ENCODE results near the gene ARID1B.
"Not testable (repeated sequence)": the region's sequence is repeated elsewhere in the genome, so short reads cannot be mapped to it uniquely, and the experiment has no call there.

The ARID1B gene

DNA sequence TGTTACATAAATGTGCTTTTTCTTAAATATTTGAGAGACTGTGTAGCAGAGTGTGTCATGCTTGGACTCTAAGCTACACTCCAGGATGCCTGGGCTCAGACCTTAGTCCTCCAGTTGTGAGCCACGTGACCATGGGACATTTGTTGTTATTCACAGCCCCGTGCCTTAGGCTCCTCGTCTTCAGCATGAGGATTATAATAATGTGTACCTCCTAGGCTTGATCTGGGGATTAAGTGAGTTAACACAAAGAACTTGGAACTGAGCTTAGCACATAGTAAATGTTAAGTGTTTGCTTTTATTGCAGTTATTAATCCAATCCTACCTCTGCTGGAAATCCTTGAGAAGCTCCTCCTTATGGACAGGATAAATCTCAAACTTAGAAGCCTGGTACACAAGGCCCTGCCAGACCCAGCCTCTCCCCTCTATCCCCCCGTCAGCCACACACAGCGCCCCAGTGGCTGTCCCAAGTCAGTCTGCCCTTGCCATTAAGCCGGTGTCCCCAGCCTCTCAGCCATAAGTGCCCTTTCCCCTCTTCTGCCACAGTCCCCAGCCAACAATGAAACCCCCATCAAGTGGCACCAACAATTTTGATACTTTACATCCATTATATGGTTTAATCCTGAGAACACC, 368.6 kb downstream of the ARID1B start:
- DNase-seq = no peak

DNA sequence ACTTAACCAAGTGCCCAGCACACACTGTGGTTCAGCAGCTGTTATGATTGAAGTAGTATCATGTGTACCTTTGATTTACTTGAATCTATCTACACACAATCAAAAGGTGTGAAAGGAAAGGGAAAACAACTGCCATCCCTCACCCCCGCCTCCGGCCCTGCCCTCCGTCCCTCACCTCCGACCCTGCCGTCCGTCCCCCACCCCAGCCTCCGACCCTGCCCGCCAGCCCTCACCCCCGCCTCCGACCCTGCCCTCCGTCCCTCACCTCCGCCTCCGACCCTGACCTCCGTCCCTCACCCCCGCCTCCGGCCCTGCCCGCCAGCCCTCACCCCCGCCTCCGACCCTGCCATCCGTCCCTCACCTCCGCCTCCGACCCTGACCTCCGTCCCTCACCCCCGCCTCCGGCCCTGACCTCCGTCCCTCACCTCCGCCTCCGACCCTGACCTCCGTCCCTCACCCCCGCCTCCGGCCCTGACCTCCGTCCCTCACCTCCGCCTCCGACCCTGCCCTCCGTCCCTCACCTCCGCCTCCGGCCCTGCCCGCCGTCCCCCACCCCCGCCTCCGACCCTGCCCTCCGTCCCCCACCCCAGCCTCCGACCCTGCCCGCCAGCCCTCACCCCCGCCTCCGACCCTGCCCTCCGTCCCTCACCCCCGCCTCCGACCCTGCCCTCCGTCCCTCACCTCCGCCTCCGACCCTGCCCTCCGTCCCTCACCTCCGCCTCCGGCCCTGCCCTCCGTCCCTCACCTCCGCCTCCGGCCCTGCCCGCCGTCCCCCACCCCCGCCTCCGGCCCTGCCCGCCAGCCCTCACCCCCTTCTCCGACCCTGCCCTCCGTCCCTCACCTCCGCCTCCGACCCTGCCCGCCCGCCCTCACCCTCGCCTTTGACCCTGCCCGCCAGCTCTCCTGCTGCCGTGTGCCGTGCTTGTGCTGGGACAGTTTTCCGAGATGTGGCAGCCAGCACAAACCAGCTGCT, 370.2 kb downstream of the ARID1B start:
- not testable (repeated sequence) for DNase-seq

DNA sequence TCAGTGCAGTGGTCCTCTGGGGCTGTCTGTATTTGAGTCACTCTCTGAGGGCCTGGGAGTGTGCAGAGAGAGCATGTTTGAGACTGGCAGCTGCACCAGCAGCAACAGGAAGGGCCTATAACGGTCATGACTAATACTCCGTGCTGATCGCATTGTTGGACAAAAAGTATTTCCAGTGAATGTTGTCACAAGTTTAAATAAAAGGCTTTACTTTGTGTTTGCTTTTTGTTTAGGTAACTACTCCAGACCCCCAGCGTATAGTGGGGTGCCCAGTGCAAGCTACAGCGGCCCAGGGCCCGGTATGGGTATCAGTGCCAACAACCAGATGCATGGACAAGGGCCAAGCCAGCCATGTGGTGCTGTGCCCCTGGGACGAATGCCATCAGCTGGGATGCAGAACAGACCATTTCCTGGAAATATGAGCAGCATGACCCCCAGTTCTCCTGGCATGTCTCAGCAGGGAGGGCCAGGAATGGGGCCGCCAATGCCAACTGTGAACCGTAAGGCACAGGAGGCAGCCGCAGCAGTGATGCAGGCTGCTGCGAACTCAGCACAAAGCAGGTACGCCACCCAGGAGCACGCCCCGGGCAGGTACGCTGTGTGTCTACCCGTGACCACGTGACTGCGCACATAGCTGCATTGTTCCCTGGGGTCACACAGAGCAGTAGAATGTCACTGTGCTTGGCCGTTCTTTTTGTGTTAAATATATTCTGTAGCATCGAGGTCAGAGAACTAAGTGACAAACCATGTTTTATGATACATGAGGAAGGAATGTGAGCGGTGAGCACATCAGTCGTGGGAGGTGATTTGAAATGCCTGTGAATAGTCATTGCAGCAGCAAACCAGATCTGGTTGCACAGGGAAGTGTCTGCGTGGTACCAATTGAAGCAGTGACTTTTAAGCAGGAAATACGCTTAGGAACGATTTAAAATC, 371.5 kb downstream of the ARID1B start:
- peak; percentile 87 for DNase-seq

DNA sequence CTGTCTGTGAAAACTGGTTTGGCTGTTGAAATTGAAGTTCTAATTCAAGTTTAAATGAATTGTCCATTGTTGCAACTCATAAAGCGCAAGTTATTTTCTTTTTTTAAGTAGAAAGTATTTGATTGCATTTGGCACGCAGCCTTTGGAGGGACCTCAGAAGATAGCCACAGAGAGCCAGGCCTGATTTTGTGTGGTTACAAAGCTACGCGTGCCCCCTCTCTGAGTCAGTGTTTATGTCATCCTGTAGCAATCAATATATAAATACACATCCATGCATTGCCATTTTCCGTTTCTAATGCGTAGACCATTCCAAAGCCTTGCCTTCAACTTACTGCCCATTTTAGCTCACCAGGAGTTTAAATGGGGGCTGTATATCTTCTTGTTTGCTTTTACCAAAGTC, 372.9 kb downstream of the ARID1B start:
- no peak for DNase-seq

DNA sequence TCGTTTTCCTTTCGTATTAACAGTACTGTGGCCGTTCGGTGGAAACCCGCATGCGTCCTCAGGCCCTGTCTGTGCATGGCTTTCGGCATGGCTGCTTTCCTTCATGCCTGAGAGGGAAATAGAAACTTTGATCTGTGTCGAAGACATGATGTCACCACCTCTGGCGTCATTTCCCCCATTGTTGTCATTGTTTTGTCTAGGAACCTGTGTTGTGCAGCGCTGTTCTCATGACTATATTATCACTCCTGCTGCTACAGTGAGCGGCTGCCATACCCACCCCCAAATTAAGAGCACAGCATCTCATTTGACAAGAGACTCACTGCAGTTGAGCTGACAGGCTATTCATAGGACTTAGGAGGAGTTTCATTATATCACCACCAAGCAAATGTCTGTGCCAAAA, 373.9 kb downstream of the ARID1B start:
- no peak for DNase-seq

DNA sequence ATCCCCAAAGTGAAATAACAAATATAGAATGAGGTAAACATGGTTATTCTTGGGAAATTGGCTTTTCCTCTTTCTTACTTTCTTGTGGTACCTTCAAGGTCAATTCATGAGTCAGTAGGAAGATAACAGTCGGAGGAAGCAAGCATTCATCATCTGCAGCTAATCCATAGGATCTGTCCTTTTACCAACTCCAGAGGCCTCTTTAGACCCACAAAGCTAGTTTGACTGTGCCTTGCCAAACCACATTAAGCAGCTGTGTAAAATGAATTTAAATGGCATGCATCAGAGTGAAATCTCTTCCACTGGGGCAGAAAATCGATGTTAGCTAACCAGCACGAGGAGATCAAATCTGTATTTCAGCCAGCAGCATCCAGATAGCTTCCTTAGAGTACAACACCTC, 374.8 kb downstream of the ARID1B start:
- DNase-seq = no peak

DNA sequence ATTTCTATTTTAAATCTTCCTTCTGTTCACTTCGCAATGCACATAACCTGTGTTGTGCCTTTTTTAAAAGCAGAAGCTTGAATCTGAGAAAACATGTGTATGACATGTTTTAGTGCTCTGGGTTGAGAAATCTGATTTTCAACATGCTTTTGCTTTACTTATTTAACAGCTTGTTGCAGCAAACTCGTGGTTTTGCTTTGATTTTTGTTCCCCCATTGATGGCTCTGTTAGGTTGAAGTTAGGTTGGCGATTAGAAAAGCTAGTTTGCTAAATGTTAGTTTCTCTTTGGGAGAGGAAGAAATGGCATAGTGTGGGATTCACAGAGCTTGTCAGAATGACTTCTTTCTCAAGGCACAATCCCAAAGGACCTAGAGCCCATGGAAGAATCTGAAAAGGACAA, 375.4 kb downstream of the ARID1B start:
- no peak for DNase-seq

DNA sequence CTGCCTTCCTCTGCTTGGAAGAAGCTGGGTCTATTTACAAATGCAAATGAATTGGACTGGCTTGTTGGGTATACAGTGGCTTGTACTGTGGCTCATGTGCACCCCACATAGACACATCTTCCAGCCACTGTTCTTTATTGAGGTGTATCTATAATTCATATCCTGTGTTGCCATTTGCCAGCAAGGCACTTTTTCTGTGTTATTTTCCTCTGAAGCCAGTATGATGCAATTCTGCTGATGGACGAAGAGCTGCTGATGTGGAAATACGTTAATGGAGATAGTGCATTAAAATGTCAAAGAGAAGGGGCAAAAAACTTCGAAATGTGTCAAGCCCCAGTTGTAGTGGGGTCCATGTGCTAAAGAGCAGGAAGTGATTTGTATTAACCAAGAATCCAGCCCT, 378.6 kb downstream of the ARID1B start:
- no peak for DNase-seq

DNA sequence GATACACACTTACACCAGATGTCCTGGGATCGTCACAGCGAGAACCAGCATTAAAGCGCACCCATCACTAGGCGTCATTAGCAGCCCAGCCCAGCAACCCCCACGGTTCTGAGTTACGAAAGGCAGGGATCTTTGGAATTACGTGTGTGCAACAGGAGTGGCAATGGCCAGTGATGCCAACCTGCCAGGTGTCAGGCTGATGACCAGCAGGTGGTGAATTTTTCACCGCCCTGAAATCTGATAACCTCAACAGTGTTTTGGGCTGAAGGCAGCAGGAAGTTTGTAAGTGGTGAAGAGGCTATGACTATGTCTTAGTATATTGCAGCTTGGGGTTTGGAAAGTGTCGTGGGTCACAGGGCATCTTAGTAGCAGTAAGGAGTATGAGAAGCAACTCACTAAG, 380.1 kb downstream of the ARID1B start:
- DNase-seq = no peak

DNA sequence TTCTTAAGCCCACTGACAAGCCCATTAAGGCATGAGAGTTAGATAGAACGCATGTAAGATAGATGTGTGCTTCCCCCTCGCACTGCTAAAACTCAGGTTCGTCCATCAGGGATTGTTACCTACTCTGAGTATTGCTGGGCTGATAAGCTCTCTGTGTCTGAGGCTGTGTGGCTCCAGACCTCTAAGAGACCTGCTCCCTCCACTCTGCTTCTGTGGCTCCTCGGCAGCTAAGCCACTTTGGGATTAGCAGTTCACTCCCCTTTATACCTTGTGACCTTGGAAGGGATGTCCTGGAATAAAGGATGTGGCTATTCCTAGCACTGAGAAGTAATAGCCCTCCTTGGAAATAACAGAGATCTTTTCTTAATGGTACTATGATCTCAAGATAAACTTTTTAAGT, 381.3 kb downstream of the ARID1B start:
- no peak for DNase-seq

DNA sequence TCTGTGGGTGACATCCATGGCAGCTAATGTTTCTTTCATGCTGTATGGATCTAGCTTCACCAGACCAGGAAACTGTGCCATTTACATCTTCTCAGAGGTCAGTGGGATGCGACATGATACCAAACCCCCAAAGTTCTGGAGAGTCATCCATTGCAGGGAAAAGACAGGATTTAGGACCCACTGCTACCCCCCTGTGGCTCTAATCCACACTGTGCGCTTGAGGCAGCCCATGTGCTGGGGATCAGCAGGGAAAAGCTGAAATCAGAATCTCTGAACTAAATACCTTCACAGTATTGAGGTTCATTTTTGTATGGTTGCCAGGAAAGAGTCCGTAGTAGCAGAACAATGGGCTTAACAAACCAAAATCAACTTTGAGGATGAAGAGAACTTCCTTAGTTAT, 381.7 kb downstream of the ARID1B start:
- no peak for DNase-seq

DNA sequence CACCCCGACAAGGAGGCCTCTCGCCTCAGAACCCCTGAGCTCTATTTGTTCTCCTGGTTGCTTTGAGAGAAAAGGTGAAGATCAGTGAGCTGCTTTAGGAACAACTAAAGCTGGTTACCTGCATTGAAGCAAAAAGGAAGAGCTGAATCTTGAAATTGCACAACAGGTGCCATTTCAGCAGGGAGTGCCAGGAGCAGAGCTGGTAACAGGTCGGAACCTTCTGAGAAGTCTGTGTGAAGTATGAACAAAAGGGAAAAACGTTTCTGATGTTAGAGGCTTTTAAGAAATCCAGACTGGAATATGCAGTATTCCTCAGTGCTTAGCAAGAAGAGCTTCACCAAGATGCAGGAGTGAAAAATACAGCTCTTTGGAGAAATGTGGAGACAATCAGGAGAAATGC, 382.2 kb downstream of the ARID1B start:
- DNase-seq = no peak

DNA sequence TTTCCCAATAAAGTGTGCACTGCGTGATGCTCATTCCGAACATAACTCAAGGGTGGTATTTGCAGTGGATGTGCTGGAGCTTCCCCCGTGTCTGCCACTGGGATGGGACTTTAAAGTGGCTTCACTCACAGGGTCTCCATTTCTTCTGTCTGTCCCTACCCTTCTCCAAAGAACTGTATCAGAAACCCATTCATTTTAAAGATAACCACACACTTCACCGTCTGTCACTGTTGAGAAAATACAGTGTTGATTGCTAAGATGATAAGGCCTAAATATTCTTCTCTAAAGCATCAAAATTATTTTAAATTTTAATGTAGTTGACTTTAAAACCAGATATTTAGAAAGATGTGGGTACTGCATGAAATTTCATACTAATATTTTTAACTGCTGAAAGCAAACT, 384.7 kb downstream of the ARID1B start:
- DNase-seq = no peak

DNA sequence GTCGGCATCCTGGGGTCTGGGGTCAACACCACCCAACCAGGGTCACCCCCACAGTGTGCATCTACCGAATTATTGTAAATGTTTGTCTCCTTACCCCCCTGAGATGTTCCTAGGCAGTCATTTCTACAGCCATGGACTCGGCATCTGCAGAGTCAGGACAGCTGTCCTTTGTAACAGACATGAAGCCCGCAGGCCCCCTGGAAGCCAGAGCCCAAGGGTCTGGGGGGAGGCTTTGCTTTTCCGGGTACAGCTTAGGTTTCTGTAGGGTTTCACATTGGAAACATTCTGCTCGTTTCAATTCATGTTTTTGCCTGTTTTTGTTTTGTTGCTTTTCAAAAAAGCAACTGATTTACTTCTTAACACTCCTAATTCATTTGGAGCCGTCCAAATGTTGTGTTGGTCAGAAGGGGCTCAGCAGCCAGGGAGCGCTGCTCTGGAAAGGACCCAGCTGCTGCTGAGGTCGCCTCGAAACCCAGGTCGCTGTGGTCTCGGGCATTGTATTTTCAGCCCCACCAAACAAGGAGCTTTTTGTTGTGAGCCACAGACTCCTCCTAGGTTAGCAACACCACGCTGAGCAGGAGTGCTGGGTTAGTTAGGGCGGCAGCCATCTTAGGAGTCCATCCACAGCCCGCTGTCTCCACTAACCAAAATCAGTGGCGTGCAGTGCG, 385.7 kb downstream of the ARID1B start:
- DNase-seq = no peak

DNA sequence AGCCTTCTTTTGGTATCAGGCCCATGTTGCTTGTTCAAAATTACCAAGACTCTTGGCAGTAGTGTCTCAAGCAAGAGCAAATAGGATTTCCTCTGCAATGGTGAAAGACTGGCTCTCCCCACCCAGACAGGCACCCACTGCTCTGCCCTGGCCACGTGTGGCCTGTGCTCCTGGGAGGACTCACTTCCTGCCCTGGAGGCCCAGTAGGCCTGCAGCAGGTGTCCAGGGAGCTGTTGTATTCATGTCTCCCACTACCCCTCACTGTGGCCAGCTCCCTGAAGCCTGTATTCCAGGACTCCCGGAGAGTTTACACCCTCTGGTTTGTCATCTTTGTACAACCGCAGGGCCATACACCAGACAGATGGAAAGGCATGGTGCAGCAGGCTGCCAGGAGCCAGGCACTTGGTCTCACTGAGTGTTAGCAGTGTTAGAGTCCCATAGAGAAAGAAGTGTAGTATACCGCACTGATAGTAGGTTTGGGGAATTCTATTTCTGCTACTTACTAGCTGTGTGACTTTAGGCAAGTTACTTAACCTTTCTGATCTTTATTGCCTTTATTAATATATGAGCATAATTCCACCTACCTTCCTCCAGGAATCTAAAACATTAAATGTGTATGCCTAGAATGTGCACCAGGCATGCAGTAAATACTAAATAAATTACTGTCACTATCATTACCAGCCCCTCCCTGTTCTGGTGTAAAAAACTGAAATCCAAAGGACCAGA, 386.4 kb downstream of the ARID1B start:
- DNase-seq = no peak

DNA sequence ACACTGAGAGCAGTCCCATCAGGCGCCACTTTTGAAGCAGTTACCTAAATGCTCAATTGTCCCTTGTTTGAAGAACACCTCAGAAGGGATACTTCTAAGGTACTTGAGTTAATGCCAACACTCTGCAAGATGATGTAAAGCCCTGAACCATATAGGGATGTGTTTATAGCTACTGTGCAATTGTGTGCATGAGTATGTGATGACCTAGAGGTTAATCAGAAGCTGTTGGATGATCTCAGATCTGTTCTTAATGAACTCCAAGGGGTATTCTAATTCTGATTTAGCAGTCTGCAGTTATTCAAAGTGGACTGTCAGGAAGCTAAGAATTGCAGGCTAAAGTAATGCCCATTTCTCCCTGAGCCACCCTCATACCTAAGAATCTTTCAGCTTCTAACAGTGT, 387.8 kb downstream of the ARID1B start:
- DNase-seq = no peak

DNA sequence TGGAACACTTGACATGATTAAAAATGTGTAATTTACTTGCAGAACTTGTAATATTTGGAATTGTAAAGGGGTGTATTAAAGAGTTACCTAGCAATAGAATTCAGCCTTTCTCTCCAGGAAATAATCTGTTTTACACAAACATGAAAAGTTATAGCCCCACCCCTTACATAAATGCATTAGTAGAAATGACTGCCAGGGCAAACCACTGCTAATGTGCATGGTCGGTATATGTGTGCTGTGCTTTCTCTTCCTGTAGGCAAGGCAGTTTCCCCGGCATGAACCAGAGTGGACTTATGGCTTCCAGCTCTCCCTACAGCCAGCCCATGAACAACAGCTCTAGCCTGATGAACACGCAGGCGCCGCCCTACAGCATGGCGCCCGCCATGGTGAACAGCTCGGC, 389.6 kb downstream of the ARID1B start:
- DNase-seq = no peak

DNA sequence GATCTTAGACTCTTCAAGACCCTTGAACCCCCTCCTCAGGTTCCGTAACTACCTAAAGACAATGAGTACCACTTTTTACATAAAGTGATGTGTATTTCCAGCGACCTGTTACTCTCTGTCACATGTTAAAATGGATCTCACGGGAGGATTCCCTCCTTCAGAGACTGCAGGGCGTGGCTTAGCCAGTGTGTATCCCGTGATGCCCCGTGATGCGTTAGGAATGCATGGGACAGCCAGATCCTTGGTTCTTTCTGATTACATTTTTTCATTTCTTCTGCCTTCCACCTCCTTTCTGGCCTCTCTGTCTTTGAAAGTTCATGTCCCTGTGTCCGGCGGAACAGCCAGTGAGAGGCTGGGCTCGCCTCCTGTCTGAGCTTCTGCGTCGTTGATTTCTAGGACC, 390.7 kb downstream of the ARID1B start:
- DNase-seq = no peak

DNA sequence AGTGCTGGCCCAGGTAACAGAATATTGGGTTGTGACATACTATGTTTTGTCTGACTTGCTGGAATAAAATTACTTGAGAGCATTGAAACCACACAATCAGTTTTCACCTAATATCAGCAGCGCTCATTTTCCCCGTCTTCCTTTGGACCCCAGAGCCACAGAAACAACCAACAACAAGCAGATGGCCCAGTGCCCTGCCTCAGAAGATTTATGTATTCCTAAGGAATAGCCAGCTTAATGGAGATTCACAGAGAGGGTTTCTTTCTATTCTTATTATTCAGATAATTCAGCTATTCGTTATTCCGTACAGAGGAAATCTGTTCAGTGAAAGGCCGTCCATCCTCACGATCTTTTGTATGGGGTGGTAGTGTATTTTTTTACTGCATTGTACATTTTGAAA, 391.3 kb downstream of the ARID1B start:
- no peak for DNase-seq

DNA sequence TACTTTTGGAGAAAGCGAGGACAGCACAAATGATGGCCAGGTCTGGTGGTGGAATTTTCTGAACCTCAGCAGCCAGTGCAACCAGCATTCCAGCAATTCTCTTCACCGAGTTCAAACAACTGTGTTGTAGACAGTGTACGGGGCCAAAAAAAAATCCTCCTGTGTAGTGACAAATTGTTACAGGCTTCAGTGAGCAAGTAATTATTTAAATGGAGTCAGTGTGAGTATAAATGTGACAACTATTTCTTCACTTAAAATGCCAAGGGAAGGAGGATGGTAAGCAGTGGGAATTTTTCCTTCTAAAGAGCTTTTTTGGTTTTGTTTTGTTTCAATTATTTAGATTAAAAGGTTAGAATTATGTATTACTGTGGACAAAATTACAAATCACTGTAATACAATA, 392.0 kb downstream of the ARID1B start:
- DNase-seq = peak; percentile 40

DNA sequence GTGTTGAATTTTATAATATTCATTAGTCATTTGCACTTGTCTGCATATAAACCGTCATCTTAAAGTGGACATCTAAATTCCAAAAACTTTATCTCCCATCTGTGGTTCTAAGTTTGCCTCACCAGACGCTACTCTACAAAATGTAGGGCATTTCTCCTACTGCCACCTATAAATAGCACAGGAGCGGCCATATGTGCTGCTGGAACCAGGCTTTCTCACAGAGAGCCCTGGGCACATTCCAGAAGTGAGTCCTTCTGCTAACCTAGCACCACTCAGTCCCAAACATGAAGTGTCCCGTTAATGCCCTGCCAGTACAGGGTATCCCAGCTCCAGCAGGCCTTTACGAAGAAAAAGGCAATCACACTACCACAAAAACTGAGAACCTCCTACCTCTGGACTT, 392.5 kb downstream of the ARID1B start:
- peak; percentile 23 for DNase-seq

DNA sequence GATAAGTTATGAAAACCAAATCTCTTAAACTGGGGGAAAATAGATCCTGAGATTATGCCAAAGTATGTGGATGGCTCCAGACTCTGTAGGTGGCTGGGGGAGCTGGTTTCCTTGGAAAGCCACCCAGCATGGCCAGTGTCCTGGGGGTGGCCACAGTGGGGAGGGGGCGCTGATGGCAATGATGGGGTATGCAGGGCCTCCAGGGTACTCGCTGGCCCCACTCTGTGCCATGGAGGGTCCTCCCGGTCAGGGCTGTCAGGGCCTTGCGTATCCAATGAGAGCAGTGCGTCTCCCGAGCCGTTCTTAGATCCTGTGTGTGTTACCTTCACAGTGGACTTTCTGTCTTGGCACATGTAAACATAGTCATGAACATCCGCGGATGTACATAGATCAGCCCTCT, 393.4 kb downstream of the ARID1B start:
- DNase-seq = no peak

Measured in NCI-H1694 (cell line).